ENCODE data around the gene HSFX1. TPM values are rescaled to one million over a fixed set of nuclear protein-coding genes. Genes with fewer than 3 reads are reported as not detected.
"Not testable (repeated sequence)": the region's sequence is repeated elsewhere in the genome, so short reads cannot be mapped to it uniquely, and the experiment has no call there.

Gene HSFX1
- total and polyA plus RNA-seq, 2 of the 8 experiments (the other 6 are each of a cell fraction or from before 2014, with no cell fraction given): 0.42 to 0.63 TPM

DNA sequence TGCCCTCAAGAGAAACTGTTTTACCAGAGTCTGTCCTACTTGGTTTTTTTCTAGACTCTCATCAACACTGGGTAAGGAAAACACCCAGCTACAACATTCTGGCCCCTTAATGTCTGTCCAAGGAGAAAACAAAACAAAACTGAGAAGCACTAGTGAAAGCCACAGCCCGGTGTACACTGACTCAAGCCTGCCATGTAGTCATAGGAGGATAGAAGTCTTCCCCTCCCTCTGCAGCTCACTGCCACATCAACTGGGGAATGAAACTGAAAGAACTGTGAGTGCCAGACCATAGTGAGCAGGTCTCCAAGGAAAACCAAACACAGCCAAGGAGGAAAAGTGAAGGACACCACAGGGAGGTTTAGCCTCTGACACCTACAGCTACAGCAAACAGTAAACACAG, 21.7 kb downstream of the HSFX1 start:
- H3K9me3 ChIP-seq (ENCODE audit: insufficient read depth in 2 of 2, low read depth in 1 of 2, low read length in 1 of 2); H2AK5ac ChIP-seq (ENCODE audit: low read depth, low read length); H3K79me1 ChIP-seq (ENCODE audit: low read depth, low read length); POLR2A ChIA-PET (ENCODE audit: partially characterized antibody); H2BK120ac ChIP-seq (replicated peaks; ENCODE audit: low read depth, low read length); H3K4me1 ChIP-seq (replicated peaks in 1 of 4; ENCODE audit: control insufficient read depth in 3 of 4, insufficient read depth in 4 of 4, low read length in 3 of 4); DNase-seq (ENCODE audit: low read depth in 1 of 2, low spot score in 2 of 2); H3K23ac ChIP-seq (ENCODE audit: insufficient read length); H3K18ac ChIP-seq (ENCODE audit: extremely low read depth, low read length); H3K27me3 ChIP-seq (replicated peaks in 1 of 4; ENCODE audit: control insufficient read depth in 3 of 4, extremely low read depth in 1 of 4, insufficient read depth in 3 of 4, low read length in 3 of 4); H2BK5ac ChIP-seq (ENCODE audit: low read depth, low read length); H3K23me2 ChIP-seq (ENCODE audit: low read depth, low read length); H4K91ac ChIP-seq (replicated peaks; ENCODE audit: insufficient read length, low read length); H3K27ac ChIP-seq (ENCODE audit: low read depth, low read length); H3K9ac ChIP-seq (replicated peaks in 1 of 4; ENCODE audit: extremely low read depth in 1 of 4, low read depth in 3 of 4, low read length in 3 of 4); H2AFZ ChIP-seq (ENCODE audit: low read length); H3K79me2 ChIP-seq (ENCODE audit: control insufficient read depth in 1 of 2, insufficient read depth in 2 of 2, low read length in 2 of 2); H3K14ac ChIP-seq (ENCODE audit: insufficient read length); H4K20me1 ChIP-seq (replicated peaks in 1 of 2; ENCODE audit: control insufficient read depth in 1 of 2, insufficient read depth in 2 of 2, low read length in 2 of 2); H2BK20ac ChIP-seq (ENCODE audit: low read length); H2BK15ac ChIP-seq (ENCODE audit: low read length); H4K5ac ChIP-seq (ENCODE audit: insufficient read length, low read depth, low read length); H3K56ac ChIP-seq (replicated peaks; ENCODE audit: insufficient read length, low read depth, low read length); H3K36me3 ChIP-seq (ENCODE audit: control insufficient read depth in 2 of 4, insufficient read depth in 4 of 4, low read length in 3 of 4); H3K4me2 ChIP-seq (ENCODE audit: insufficient read depth in 1 of 2, low read depth in 2 of 2, low read length in 2 of 2); CTCF ChIA-PET (ENCODE audit: partially characterized antibody); H3K4me3 ChIP-seq (ENCODE audit: extremely low read depth in 1 of 4, insufficient read depth in 2 of 4, low read depth in 3 of 4, low read length in 4 of 4); H2BK12ac ChIP-seq (ENCODE audit: low read depth, low read length); FAIRE-seq; H3K4ac ChIP-seq (replicated peaks; ENCODE audit: insufficient read length, low read depth, low read length); H4K8ac ChIP-seq (ENCODE audit: extremely low read depth, insufficient read depth, low read length): not testable (repeated sequence)
- WGBS, 2 experiments (ENCODE audit: extremely low coverage in 1 of 2, insufficient coverage in 1 of 2, insufficient read length in 1 of 2, insufficient replicate concordance in 2 of 2, low coverage in 1 of 2, low lambda C conversion rate in 2 of 2, missing lambda C conversion rate in 1 of 2): no CpG with 5 or more reads among the region's 1 CpG
